GM18517 (cell line): ENCODE results near the gene MTA2.
"Not testable (repeated sequence)": the region's sequence is repeated elsewhere in the genome, so short reads cannot be mapped to it uniquely, and the experiment has no call there.

Experiments used
- ATAC-seq: cut with Tn5 transposase; IDR thresholded peaks from one replicate; pipeline ENCODE4 v1.9.1; 2021; ENCODE audit warnings: mild to moderate bottlenecking, moderate library complexity; ENCODE audit not compliant: unreplicated experiment

Gene MTA2

GRCh38 chr11:62567018-62567633 lies 34.5 kb downstream of the MTA2 start:
- ATAC-seq: no peak

DNA sequence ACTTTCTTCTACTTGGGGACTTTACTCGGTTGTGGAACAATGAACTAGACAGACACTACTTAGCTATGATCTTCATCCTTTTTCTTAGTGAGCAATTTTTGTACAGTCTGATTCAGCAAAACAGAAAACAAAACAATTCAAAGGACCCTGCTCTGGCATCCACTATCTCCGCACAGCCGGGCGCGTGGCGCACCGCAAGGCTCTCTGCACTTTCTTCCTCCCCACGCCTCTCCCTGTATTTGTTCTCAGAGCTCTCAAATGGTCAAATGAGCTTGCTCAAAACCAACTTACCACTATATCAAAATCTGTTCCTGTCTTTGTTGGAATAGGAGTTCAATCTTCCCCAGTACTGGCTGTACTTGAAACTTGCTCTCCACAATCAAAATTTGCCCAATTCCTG lies 35.4 kb downstream of the MTA2 start:
- no peak for ATAC-seq

DNA sequence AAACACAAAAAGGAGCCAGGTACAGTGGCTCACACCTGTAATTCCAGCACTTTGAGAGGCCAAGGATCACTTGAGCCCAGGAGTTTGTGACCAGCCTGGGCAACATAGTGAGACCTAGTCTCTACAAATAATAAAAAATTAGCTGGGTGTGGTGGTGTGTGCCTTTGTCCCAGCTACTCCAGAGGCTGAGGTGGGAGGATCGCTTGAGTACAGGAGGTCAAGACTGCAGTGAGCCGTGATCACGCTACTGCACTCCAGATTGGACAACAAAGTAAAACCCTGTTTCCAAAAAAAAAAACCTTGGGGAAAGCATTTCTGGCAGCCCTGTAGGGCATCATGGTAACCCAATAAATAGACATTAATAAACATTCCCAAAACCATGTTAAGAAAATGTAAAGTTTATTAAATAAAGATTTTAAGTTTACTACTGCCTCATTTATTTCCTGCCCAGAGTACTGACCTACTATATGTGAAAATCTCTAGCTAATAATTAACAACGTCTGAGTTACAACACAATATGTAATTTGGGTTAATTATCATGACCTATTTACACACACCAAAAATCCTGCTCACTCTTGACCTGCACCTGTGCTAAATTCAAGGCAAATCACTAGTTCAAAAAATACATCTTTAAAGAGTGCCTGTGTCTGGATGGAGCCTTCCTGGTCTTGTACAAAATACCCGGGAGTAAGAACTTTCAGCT lies 36.4 kb downstream of the MTA2 start:
- no peak for ATAC-seq

- ATAC-seq: not testable (repeated sequence)
Observed at GRCh38 chr11:62561677-62562230, 39.9 kb downstream of the MTA2 start.

DNA sequence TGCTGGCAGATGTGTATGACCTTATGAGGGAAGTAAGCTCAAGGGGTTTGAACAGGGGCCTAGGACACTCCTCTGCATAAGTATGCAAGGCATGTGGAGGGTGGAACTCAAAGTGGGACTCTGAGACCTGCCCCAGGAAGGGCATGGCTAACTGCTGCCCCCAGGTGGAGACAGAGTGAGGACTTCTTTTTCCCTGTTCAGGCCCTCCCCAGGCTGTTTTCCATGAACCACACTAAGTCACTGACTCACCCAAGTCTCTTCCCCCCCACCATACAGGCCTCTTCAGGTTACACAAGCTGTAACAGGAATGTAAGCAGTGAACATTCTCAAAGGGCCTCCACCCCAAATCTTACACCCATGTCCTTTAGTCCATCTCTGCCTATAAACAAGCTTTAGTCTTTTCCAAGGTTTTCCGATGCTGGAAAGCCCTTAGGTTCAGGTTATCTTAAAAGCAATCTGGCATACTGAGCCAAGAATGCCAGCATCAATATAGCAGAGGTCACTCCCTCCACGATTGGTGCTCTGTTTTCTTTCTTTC lies 41.0 kb downstream of the MTA2 start:
- ATAC-seq: no peak

DNA sequence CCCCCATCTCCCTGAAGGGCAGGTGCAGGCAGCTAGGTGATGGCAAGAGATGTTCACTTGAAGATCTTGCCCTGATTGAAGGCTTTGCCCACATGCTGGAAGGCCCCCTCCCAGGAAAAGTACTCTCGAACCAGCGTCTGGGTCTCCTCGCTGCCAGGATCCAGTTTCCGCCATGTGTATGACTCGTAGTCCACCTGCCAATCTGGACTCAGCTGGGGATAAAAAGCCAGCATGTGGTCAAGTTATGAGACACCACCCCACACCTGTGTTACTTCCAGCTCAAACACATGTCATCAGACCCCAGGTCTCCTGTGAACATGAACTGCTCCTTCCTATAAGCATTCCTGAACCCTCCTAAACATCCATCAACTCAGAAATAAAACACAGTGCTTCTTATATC lies 42.0 kb downstream of the MTA2 start:
- not testable (repeated sequence) for ATAC-seq

GRCh38 chr11:62559204-62559603 lies 42.5 kb downstream of the MTA2 start:
- no peak for ATAC-seq

DNA sequence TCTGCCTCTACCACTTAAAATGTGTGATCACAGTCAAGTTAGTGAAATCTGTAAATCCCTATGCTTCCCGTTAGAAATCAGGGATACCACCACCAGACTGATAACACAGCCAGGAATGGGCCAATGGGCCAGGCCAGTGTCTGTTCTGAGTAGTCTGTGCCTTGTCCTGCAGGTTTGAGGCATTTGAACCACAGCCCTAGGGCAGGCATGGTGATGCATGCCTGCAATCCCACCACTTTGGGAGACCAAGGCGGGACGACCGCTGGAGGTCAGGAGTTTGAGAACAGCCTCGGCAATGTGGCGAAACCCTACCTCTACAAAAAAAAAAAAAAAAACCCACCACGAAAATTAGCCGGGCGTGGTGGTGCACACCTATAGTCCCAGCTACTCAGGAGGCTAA lies 43.0 kb downstream of the MTA2 start:
- ATAC-seq: no peak

DNA sequence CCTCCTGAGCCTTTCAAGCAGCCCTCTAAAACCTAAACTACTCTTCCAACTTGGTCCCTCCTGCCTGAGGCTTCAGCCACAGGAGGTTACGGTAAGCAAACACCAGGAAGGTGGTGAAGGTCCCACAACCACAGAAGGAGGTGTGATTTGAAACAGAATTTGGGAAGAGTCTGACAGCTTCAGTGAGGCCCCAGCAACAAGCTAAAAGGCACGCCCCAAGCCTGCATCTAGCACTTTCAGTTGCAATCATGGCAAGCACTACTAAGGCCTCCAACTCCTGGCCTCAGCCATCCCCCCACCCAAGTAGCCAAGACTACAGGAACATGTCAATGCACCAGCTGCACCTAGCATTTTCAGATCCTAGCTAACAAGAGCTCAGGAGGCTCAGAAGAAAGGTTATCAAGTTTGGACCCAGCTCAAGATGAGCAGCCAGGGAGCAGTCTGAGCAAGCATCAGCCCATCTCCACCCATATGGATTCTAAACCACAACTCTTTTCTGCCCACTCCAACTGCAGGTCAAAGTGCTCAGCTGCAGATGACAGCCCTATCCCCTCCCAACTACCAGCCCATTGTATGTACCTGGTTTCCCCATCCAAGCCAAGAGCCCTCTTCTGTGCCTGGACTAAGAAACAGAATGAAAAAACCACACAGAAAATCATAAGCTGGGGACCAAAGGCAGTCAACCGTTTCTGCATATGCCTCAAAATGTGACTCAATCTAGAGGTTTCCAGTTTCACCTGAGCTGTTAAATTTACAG lies 44.6 kb downstream of the MTA2 start:
- no peak for ATAC-seq

DNA sequence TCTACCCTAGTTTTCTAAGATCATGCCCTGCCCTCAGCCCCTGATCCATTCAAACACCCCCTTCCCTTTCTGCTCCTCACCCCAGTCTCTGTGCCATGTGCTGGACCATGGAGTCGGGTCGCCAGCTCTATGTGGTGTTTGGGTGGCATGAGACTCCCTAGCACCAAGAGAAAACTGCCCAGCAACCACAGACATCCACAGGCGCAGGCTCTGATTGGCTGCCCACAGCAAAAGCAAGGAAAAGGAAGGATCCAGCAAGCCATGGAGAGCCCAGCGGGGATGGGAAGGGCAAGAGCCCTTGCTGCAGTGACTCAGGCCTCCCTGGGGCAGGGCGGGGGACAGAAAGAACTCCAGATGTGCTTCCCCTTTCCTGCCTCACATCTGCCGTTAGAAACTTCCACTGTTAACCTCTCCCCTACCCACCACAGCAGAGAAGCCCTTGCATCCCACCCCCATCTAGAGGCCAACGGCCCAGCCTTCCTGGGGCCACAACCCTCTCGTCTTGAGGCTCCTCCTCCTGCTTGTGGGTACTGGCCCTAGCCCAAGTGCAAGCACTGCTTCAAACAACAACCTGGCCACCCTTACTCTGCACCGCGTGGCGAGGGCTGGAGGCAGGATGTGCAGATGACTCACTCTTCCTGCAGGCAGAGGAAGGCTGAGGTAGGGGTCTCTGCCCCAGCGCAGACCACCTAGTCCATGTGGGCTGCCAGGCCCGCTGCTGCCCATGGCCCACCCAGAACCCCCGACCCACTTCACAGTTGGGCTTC lies 45.4 kb downstream of the MTA2 start:
- ATAC-seq: no peak

DNA sequence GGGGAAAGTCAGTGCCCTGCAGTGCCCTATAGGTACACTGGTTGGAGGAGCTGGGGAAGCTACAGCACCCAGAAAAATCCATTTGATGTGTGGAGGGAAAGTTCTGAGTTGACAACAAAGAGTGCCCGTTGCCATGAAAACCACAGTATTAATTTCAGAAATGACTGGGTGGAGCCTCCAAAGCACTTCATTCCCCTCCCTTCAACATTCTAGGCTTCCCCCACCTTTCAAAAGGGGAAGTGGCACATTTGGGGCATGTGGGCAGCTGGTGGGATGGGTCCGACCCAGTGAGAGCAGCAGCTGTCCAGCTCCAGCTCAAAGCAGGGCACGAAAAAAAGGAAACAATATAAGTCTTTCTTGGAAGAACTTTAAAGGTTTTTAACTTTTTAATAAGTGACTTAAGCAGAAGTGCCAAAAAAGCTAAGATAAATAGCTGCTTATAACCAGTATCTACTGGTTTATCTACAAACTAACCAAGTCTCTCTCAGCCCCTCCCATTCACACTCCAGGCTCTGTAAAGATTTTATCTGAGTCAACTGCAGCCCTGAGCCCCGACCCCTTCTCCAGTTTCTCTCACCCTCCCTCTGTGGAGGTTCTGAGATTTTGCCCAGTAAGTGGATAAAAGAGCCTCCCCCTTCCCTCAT lies 46.1 kb downstream of the MTA2 start:
- peak; percentile 47 for ATAC-seq

- ATAC-seq: no peak
Observed at GRCh38 chr11:62554387-62555167, 47.1 kb downstream of the MTA2 start.

- ATAC-seq: no peak
Observed at GRCh38 chr11:62553839-62554361, 47.8 kb downstream of the MTA2 start.

DNA sequence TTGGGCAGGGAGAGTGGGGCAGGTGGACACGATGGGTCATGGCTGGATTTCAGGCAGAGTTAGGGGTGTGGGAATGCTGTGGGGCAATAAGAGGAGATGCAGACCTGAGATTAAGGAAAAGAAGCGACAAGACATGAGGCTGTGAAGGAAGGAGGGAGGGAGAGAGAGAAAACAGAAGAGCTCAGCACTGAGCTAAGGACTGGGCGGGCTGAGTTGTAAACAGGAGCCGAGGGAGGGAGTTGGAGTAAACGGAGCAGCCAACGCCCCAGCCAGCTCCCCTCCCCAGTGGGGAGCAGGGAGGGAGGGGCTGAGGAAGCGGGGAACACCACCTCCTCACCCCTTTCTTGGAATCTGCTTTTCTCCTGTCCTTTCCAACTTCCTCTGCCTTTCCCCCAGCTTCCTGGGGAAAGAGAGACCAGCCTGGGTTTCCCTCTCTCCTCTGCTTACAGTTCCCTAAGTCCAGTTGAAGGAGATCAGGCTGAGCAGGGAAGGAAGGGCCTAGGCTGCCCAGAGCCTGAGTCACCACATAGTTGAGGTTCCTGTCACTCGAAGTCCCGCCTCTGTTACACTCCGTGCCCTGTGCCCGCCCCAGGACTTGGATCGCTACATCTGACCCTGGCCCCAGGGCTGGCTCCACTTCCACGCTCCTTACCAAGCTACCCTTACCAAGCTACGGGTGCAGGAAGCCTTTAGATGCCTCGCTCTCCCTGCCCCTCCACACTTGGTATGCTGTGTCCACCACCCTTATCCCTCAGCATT lies 48.4 kb downstream of the MTA2 start:
- no peak for ATAC-seq

DNA sequence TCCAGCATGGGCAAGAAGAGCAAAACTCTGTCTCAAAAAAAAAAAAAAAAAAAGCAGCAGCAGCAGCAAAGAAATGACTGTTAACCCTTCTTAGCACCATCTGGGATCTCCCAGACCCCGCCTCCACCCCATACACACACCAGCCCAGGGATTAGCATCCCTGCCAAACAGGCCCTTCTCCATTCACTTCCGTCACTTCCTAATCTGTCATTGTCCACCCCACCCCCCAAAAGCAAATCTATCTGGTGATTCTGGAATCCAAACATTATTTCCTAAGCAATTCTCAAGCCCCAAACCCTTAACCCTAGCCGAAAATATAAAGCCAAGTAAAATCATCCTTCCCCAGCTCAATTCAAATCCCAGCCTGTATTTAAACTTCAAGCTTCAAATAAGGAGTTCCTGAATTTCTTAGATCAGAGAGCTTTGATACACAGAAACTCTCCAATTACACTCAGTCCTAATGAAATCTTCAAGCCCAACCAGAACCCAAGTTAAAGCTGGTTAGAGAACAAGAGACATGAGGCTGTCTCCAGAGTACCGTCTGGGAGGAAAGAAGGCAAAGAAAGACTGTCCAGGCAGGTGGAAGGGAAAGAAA lies 49.1 kb downstream of the MTA2 start:
- ATAC-seq: no peak

DNA sequence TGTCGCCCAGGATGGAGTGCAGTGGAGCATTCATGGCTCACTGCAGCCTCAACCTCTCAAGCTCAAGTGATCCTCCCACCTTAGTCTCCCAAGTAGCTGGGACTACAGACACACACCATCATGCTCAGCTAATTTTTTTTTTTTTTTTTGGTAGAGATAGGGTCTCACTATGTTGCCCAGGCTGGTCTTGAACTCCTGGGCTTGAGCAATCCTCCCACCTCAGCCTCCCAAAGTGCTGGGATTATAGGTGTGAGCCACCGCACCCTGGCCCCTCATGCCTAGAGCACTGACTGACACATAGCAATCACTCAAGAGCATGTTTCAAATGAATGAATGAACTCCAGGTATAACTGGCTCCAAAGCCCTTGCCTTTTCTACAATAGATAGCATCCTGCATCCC lies 51.2 kb downstream of the MTA2 start:
- ATAC-seq: not testable (repeated sequence)

- ATAC-seq: no peak
Observed at GRCh38 chr11:62548545-62549335, 52.9 kb downstream of the MTA2 start.
